Astrocyte (in vitro differentiated cells and primary cell): ENCODE results near the gene LINGO4.

ENCODE experiments used
- EZH2 ChIP-seq: IDR thresholded peaks from 2 replicates; pipeline ENCODE4 v1.6.1; 2012; ENCODE audit warnings: mild to moderate bottlenecking, low read length, inconsistent platforms; ENCODE audit not compliant: insufficient read depth
- TF ChIP-seq, protein P1 (sequence below): IDR thresholded peaks from 2 replicates; pipeline ENCODE4 v1.5.1; 2011; ENCODE audit warnings: low read depth, mild to moderate bottlenecking, inconsistent platforms, low read length, moderate library complexity; ENCODE audit not compliant: insufficient read depth

DNA sequence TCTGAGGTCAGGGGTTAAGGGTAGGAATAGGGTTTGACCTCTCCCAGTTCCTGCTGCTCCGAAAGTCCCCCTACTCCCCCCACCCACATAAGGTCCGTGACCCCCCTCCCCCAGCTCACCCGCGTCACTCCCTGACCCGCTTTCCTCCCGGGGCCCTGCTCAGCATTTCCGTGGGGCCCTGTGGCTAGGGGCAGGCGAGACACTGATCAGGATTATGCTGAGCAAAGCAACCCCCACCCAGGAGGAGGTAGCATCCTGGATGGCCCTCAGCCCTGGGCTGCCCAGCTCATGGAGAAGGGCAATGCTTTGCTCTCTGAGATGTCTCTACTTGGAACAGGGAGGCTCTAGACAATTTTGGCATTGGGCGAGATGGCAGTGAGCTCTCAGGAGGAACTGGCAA lies 22.6 kb upstream of the LINGO4 start:
- TF ChIP-seq, protein P1, sequence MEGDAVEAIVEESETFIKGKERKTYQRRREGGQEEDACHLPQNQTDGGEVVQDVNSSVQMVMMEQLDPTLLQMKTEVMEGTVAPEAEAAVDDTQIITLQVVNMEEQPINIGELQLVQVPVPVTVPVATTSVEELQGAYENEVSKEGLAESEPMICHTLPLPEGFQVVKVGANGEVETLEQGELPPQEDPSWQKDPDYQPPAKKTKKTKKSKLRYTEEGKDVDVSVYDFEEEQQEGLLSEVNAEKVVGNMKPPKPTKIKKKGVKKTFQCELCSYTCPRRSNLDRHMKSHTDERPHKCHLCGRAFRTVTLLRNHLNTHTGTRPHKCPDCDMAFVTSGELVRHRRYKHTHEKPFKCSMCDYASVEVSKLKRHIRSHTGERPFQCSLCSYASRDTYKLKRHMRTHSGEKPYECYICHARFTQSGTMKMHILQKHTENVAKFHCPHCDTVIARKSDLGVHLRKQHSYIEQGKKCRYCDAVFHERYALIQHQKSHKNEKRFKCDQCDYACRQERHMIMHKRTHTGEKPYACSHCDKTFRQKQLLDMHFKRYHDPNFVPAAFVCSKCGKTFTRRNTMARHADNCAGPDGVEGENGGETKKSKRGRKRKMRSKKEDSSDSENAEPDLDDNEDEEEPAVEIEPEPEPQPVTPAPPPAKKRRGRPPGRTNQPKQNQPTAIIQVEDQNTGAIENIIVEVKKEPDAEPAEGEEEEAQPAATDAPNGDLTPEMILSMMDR, result no peak
- TF ChIP-seq EZH2, result no peak
